ENCODE data around the gene POMT2. TPM values are rescaled to one million over a fixed set of nuclear protein-coding genes. Genes with fewer than 3 reads are reported as not detected.
A peak's percentile ranks its signal among the peaks of the same experiment; 100 is the strongest.

POMT2 gene
- total RNA-seq, 1 donor from 2014 or later, result 46.8 TPM

GRCh38 chr14:77248666-77249065 lies 72.0 kb downstream of the POMT2 start:
- no peak for TF ChIP-seq CTCF (conservative IDR thresholded peaks at IDR 0.05)
- H3K27ac Mint-ChIP-seq (ENCODE audit: unreplicated experiment), result no peak overlapping the region
- peaks cover 2% of the 10 kb centered on the region for H3K27me3 Mint-ChIP-seq (ENCODE audit: low read depth)
- H3K36me3 Mint-ChIP-seq (ENCODE audit: low read depth), result no peaks in the 10 kb centered on the region
- H3K9me3 Mint-ChIP-seq, result no peaks in the 10 kb centered on the region
- DNase-seq (ENCODE audit: low read depth, low spot score), result no peak
- no peaks in the 10 kb centered on the region for H3K4me1 Mint-ChIP-seq
- no peak overlapping the region for H3K4me3 Mint-ChIP-seq

- Mint-ChIP-seq H3K27ac (ENCODE audit: unreplicated experiment) (no peak overlapping the region), H3K4me1 (no peaks in the 10 kb centered on the region), H3K36me3 (ENCODE audit: low read depth) (no peaks in the 10 kb centered on the region), H3K27me3 (ENCODE audit: low read depth) (peaks cover 2% of the 10 kb centered on the region), H3K4me3 (no peak overlapping the region), H3K9me3 (no peaks in the 10 kb centered on the region)
- TF ChIP-seq CTCF (conservative IDR thresholded peaks at IDR 0.05), result no peak
- no peak for DNase-seq (ENCODE audit: low read depth, low spot score)
Measured at GRCh38 chr14:77246784-77247183, 73.9 kb downstream of the POMT2 start.

DNA sequence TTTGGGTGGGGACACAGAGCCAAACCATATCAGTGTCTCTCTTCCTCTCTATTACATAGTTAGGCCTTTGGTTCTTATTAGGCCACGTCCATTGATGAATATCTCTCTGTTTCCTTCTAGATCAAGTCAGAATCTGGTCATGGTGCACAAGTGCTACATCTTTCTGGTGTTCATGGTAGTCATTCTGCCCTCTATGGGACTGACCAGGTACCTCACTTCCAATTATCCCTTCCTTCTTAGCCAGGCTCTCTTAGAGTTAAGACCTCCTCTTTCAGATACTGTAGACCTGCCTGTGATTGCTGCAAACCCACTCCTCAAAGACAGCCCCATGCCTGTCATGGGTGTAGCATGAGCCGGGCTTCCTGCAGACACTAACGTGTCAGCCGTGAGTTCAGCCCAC lies 74.9 kb downstream of the POMT2 start:
- Mint-ChIP-seq H3K27ac (ENCODE audit: unreplicated experiment) (no peak overlapping the region), H3K4me3 (no peak overlapping the region), H3K36me3 (ENCODE audit: low read depth) (no peaks in the 10 kb centered on the region), H3K9me3 (no peaks in the 10 kb centered on the region), H3K4me1 (no peaks in the 10 kb centered on the region), H3K27me3 (ENCODE audit: low read depth) (no peaks in the 10 kb centered on the region)
- DNase-seq (ENCODE audit: low read depth, low spot score), result no peak
- peak; percentile 27 for TF ChIP-seq CTCF (conservative IDR thresholded peaks at IDR 0.05)

DNA sequence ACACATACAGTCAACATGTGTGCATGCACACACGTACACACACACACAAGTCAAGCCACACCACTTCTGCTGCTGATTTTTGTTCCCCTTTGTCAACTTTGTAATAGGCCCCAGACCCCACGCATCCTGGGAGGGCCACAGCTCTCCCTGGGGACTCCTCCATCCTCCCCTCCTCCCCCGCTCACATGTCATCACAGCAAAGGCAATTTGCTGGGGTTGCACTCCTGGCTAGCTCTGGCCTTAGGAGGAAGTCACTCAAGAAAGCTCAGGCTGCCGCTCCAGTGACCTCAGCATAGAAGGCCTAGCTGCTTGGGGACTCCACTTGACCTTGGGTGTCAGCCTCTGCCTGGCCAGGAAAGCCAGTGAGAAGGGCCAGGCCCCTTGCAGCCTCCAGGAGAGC lies 76.8 kb downstream of the POMT2 start:
- no peak for TF ChIP-seq CTCF (conservative IDR thresholded peaks at IDR 0.05)
- no peak for DNase-seq (ENCODE audit: low read depth, low spot score)
- Mint-ChIP-seq H3K9me3 (no peaks in the 10 kb centered on the region), H3K36me3 (ENCODE audit: low read depth) (no peaks in the 10 kb centered on the region), H3K27ac (ENCODE audit: unreplicated experiment) (no peak overlapping the region), H3K4me3 (no peak overlapping the region), H3K4me1 (no peaks in the 10 kb centered on the region), H3K27me3 (ENCODE audit: low read depth) (no peaks in the 10 kb centered on the region)

GRCh38 chr14:77242752-77243151 lies 77.9 kb downstream of the POMT2 start:
- H3K27ac Mint-ChIP-seq (ENCODE audit: unreplicated experiment), result no peak overlapping the region
- H3K4me1 Mint-ChIP-seq, result no peaks in the 10 kb centered on the region
- no peak for TF ChIP-seq CTCF (conservative IDR thresholded peaks at IDR 0.05)
- H3K4me3 Mint-ChIP-seq, result no peak overlapping the region
- H3K27me3 Mint-ChIP-seq (ENCODE audit: low read depth), result no peaks in the 10 kb centered on the region
- no peaks in the 10 kb centered on the region for H3K9me3 Mint-ChIP-seq
- DNase-seq (ENCODE audit: low read depth, low spot score), result no peak
- H3K36me3 Mint-ChIP-seq (ENCODE audit: low read depth), result no peaks in the 10 kb centered on the region

- H3K4me1 Mint-ChIP-seq, result no peaks in the 10 kb centered on the region
- DNase-seq (ENCODE audit: low read depth, low spot score), result no peak
- H3K4me3 Mint-ChIP-seq, result no peak overlapping the region
- no peaks in the 10 kb centered on the region for H3K9me3 Mint-ChIP-seq
- H3K36me3 Mint-ChIP-seq (ENCODE audit: low read depth), result no peaks in the 10 kb centered on the region
- H3K27ac Mint-ChIP-seq (ENCODE audit: unreplicated experiment), result no peak overlapping the region
- no peak for TF ChIP-seq CTCF (conservative IDR thresholded peaks at IDR 0.05)
- H3K27me3 Mint-ChIP-seq (ENCODE audit: low read depth), result no peaks in the 10 kb centered on the region
Measured at GRCh38 chr14:77241955-77242354, 78.7 kb downstream of the POMT2 start.

Data from neural crest cell (in vitro differentiated cells).